SK-N-MC (cell line): ENCODE results near the gene ING5.

Experiments used
- EZH2 ChIP-seq: fragments of 200-600 bp; sonication (generic); IDR thresholded peaks from one replicate; pipeline ENCODE4 v1.6.1; 2017; ENCODE audit warnings: antibody characterized with exemption
- FOXP2 ChIP-seq: optimal IDR thresholded peaks from 2 replicates; pipeline ENCODE3; 2011; ENCODE audit warnings: mild to moderate bottlenecking, moderate library complexity; ENCODE audit not compliant: insufficient read depth; ENCODE audit errors: extremely low read length, control extremely low read depth
- POLR2AphosphoS5 ChIP-seq: IDR thresholded peaks from 2 replicates; pipeline ENCODE4 v1.6.1; 2012; ENCODE audit warnings: mild to moderate bottlenecking, low read depth, low read length, borderline replicate concordance

DNA sequence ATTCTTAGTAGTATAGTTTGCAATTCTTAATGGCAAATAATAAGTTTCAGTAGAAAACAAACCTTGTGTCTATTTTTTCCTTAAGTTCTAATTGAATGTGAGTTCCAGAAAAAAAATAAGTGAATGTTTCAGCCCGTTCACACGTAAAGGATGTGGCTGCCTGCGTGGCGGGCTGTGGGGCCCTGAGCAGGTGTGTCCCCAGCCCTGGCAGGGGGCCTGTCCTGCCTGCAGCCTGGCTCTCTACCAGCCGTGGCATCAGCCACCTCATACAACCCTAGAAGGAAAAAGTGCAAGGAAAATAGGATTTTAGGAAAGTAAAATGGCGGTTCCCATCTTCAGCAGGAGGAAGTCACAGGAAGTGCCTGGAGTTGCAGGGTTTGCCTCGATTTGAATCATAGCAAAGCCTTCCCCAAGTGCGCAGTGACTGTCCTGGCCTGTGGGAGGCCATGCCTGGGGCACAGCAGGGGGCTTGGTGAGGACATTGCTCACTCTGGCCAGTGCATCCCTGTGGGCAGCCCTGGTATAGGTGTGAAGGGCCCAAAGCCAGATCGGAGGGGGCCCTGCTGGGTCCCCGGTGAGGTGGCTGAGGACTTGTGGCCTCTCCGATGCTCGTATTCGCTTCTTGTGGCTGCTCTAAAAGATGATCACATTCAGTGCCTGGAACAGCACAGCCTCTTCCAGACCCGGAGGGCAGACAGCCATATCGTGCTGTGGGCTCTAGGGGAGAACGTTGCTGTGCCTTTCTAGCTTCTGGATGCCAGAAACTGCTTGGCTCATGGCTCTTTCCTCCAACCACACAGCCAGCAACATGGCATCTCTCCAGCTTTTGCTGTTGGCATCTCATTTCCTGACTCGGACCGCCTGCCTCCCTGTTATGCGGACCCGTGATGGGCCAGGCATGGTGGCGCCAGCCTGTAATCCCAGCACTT, 27.8 kb upstream of the ING5 start:
- TF ChIP-seq EZH2 (no peak), POLR2AphosphoS5 (no peak), FOXP2 (no peak)
